A673 (cell line): ENCODE measurements around the gene CNTN1. TPM values are rescaled to one million over a fixed set of nuclear protein-coding genes. Genes with fewer than 3 reads are reported as not detected.

Experiments used
- BruUV-seq: library from RNA; stranded (reverse); fragments of 400-500 nt; replicated peaks from 2 replicates; lab custom pipeline; 2021; lab: Mats Ljungman, UMichigan
- CTCF ChIA-PET: fragments of 300-600 bp; sonication (Branson Sonifier 250); formaldehyde crosslinking; loops from one replicate; lab custom pipeline; 2022; ENCODE audit warnings: antibody characterized with exemption; lab: Charles Lee
- POLR2A ChIA-PET: fragments of 300-600 bp; sonication (Branson Sonifier 250); formaldehyde crosslinking; loops from one replicate; lab custom pipeline; 2022; ENCODE audit warnings: antibody characterized with exemption; ENCODE audit not compliant: low non-redundant PET; lab: Charles Lee
- DNase-seq: peaks from one replicate; pipeline ENCODE4 v3.0.0-alpha.2; 2015; ENCODE audit warnings: low spot score
- H3K27ac ChIP-seq: fragments of 200-600 bp; sonication (generic); 2 replicates; pipeline ENCODE4 v1.5.1; 2016; ENCODE audit warnings: mixed run types, low read depth, mild to moderate bottlenecking, mixed read lengths, antibody characterized with exemption, low read length; ENCODE audit not compliant: poor library complexity, severe bottlenecking
- H3K27me3 ChIP-seq: fragments of 200-600 bp; sonication (generic); replicated peaks from 2 replicates; pipeline ENCODE4 v1.6.1; 2017; ENCODE audit warnings: mixed run types, low read depth, mild to moderate bottlenecking, mixed read lengths, antibody characterized with exemption, low read length; ENCODE audit not compliant: insufficient read depth, poor library complexity
- H3K36me3 ChIP-seq: fragments of 200-600 bp; sonication (generic); 2 replicates; pipeline ENCODE4 v1.6.1; 2016; ENCODE audit warnings: mixed run types, mild to moderate bottlenecking, mixed read lengths, antibody characterized with exemption, low read length; ENCODE audit not compliant: insufficient read depth, poor library complexity, severe bottlenecking
- H3K4me1 ChIP-seq: fragments of 200-600 bp; sonication (generic); 2 replicates; pipeline ENCODE4 v1.6.1; 2017; ENCODE audit warnings: mixed run types, mild to moderate bottlenecking, mixed read lengths, antibody characterized with exemption, low read length; ENCODE audit not compliant: insufficient read depth, poor library complexity, severe bottlenecking
- H3K4me3 ChIP-seq: fragments of 200-600 bp; sonication (generic); 2 replicates; pipeline ENCODE4 v1.5.1; 2016; ENCODE audit warnings: low read depth, mixed run types, mild to moderate bottlenecking, mixed read lengths, low read length; ENCODE audit not compliant: poor library complexity, severe bottlenecking
- H3K9me3 ChIP-seq: fragments of 200-600 bp; sonication (generic); 2 replicates; pipeline ENCODE4 v1.6.1; 2016; ENCODE audit warnings: mixed run types, low read depth, mild to moderate bottlenecking, mixed read lengths, antibody characterized with exemption, low read length; ENCODE audit not compliant: poor library complexity, severe bottlenecking
- CTCF ChIP-seq: fragments of 300-800, 200-600 bp; sonication (generic); conservative IDR thresholded peaks from 2 replicates; pipeline ENCODE4 v1.5.1; 2017; ENCODE audit warnings: low read depth, mild to moderate bottlenecking, antibody characterized with exemption, low read length, moderate library complexity, mixed read lengths
- EZH2 ChIP-seq: fragments of 200-600 bp; sonication (generic); IDR thresholded peaks from 2 replicates; pipeline ENCODE4 v1.6.1; 2017; ENCODE audit warnings: borderline replicate concordance, low read depth, mild to moderate bottlenecking, mixed read lengths, antibody characterized with exemption, low read length; ENCODE audit not compliant: poor library complexity, severe bottlenecking
- intact Hi-C: fragments of 100-400 bp; cut with micrococcal nuclease; formaldehyde crosslinking; loops from one replicate; pipeline ENCODE4 v1.10.0; 2022; ENCODE audit not compliant: unreplicated experiment
- total RNA-seq: library from RNA; stranded (reverse); gene quantifications from 2 replicates; pipeline ENCODE4 v1.2.3, GENCODE V29; 2021

CNTN1 gene
- total RNA-seq, 1 experiment from 2014 or later: 0.90 TPM

- Histone ChIP-seq H3K27ac (no peak overlapping the region), H3K4me3 (no peak overlapping the region), H3K9me3 (no peaks in the 10 kb centered on the region), H3K27me3 (no peaks in the 10 kb centered on the region), H3K36me3 (no peaks in the 10 kb centered on the region), H3K4me1 (no peaks in the 10 kb centered on the region)
- intact Hi-C loops: no loop called here
- BruUV-seq: no TSS peak
- CTCF ChIA-PET: no interaction called here
- TF ChIP-seq CTCF: no peak
- no peak for TF ChIP-seq EZH2
- POLR2A ChIA-PET: no interaction called here
- DNase-seq: no peak
These were observed 59.8 kb downstream of the CNTN1 start for GRCh38 chr12:40752011-40752410.

GRCh38 chr12:40760821-40761220 is 68.6 kb downstream of the CNTN1 start:
- CTCF ChIA-PET: no interaction called here
- intact Hi-C loops: no loop called here

DNA sequence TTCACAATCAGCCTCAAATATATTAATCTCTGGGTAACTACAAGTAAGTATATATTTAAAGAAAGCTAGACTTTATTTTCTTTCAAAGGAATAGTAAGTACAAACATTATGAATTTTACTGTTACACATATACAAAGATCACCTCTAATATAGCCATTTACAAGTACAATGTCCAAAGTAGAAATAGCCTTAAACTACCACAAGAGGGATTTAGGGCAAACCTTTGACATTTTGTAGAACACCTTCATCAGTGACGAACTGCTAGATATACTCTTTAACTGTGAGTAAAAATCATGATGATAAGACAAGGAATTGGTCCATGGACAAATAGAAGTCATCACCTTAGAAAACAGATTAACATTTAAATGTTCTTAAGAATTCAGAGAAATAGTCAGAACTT is 69.8 kb downstream of the CNTN1 start:
- no peak for DNase-seq
- BruUV-seq: no TSS peak
- Histone ChIP-seq H3K27ac (no peak overlapping the region), H3K36me3 (no peaks in the 10 kb centered on the region), H3K4me1 (no peaks in the 10 kb centered on the region), H3K27me3 (no peaks in the 10 kb centered on the region), H3K4me3 (no peak overlapping the region), H3K9me3 (no peaks in the 10 kb centered on the region)
- intact Hi-C loops: no loop called here
- TF ChIP-seq EZH2 (no peak), CTCF (no peak)
- CTCF ChIA-PET: no interaction called here
- POLR2A ChIA-PET: no interaction called here

More at GRCh38 chr12:40760821-40761220, 68.6 kb downstream of the CNTN1 start:
- BruUV-seq: no TSS peak
- H3K27ac ChIP-seq: no peak overlapping the region
- no peak overlapping the region for H3K4me3 ChIP-seq
- no peaks in the 10 kb centered on the region for H3K9me3 ChIP-seq
- no peaks in the 10 kb centered on the region for H3K4me1 ChIP-seq
- no peaks in the 10 kb centered on the region for H3K27me3 ChIP-seq
- TF ChIP-seq CTCF (no peak), EZH2 (no peak)
- no peaks in the 10 kb centered on the region for H3K36me3 ChIP-seq
- POLR2A ChIA-PET: no interaction called here
- DNase-seq: no peak
